SK-N-DZ (cell line): Measurements from ENCODE around the gene UBE4B.
"Not testable (repeated sequence)": the region's sequence is repeated elsewhere in the genome, so short reads cannot be mapped to it uniquely, and the experiment has no call there.

ENCODE experiments used
- DNase-seq: peaks from one replicate; pipeline ENCODE4 v3.0.0-alpha.2; 2015; ENCODE audit warnings: low spot score

Gene UBE4B

DNA sequence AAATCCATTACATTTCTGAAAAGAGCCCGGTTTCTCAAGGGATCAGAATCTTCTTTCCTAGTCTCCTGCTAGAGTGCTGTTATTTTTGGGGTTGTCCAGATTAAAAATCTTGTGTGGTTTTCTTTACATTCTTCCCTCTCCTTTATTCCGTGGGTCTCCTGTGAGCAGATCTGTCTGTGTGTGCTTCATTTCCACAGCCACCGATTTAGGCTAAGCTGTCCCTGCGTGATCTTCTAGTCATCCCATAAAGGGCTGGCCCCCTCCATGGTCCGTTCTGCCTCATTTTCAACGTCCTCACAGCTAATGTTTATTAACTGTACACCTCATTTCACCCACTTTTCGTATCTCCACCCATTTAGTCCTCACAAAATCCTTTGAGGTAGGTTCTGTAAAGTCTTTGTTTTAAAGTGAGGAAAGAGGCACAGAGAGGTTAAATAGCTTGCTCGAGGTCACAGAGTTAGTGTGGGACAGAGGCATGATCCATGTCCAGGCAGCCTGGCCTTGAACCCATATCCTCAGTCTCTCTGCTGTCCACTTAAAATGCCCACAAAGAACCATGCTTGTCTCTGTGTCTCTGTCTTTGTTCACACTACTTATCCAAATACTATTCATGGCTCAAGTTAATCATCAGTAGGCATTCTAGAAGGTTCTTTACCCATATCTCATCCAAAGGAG is 139.4 kb downstream of the UBE4B start:
- DNase-seq: no peak

DNA sequence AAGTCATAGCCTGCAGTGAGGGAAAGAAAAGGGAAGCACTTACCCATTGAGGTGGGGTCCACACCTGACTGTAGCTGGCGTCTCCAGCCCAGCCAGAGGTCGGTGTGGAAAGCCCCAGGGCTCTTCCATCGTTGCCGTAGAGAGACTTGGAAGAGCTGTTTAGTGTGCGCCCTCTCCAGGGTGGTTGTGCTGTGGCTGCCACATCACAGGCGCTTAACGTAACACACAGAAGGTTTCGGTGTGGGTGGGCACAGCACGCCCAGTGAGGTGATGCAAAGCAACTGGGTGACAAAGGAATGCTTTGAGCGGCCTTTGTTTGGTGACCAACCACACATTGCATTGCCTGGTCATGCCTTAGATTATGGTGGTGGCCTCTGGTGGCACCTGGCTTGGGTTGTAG is 140.8 kb downstream of the UBE4B start:
- DNase-seq: no peak

DNA sequence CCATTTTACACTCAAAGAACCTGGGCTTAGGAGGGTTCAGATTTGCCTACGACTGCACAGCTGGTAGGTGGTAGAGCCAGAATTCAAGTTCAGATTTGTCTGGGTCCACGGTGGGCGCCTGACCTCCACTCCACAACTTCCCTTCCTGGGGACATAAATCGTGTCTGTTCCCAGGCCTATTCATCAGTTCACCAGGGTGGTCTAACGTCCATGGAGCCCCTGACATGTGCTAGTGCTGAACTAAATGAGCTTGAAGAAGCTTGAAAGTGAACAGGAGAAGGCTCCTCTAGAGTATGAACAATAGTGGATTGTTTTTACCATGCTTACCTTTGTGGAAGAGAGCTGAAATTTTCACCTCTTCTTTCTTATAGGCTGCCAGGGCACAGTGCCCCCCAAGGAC is 145.1 kb downstream of the UBE4B start:
- DNase-seq: no peak

DNA sequence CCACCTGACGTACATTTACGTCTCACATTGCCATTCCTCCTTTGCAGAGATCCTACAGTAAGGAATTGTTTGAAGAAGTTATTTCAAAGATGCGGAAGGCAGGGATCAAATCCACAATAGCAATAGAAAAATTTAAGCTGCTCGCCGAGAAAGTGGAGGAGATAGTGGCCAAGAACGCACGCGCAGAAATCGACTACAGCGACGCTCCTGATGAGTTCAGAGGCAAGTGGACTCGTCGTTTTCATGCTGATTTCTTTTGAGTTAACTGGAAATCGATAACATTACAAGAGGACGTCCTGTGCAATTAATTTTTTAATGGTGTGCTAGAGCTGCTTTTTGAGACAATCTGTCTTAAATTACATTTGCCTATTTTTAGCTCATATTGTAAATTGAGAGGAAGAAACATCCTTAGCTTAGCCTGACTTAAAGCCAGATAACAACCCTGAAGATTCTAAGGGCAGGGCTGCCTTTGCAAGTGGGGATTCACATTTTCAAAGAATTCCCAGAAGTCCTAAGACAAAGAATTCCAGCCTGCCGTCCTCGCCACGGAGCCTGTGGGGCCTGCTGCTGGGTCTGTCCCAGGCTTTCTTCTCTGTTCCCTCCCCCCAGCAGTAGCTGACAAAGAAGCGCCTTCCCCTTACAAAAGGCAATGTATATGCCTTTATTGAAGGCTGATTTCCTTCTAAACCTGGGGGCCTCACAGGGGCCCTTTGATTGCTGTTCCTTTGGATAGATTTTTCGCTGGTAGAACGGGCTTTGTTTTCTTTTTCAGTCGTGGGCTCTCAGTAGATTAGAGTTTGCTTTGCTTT is 146.0 kb downstream of the UBE4B start:
- DNase-seq: no peak

DNA sequence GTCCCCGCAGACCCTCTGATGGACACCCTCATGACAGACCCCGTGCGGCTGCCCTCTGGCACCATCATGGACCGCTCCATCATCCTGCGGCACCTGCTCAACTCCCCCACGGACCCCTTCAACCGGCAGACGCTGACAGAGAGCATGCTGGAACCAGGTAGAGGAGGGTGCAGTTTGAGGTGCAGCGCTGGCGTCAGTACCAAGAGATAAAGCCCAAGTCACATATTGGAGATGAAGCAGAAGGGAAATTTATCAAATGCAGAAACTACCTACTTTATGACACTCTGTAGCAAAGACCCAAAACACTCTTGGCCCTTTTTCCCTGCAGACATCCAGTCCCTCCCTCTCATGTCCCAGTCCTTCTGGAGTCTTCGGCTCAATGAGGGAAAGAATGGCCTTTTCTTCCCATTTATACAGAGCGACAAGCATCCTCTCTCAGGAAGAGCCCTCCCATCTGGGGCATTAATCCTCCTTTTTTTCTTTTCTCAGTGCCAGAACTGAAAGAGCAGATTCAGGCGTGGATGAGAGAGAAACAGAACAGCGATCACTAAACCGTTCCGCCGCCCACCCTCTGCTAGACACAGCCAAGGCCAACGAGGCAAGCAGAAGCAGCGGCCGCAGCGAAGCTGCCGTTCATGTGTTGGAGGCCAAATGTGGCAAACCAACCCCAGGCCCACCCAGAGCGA is 146.8 kb downstream of the UBE4B start:
- no peak for DNase-seq

DNA sequence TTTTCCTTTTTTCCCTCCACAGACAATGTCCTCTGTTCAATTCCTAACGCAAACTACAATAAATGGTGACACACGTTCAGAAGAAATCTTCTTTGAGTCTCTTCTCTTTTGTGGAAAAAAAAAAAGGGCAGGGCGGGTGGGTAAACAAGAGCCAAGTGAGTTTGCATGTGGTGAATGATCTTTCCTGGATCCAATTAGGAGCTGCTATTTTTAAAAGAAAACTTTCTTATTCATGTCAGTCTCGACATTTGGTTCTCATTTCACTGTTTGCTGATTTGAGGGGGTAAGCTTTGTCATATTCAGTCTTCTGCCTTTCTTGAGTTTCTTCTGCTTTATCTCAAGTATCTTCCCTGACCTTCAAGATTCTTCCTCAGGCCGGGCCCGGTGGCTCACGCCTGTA is 148.4 kb downstream of the UBE4B start:
- no peak for DNase-seq

DNA sequence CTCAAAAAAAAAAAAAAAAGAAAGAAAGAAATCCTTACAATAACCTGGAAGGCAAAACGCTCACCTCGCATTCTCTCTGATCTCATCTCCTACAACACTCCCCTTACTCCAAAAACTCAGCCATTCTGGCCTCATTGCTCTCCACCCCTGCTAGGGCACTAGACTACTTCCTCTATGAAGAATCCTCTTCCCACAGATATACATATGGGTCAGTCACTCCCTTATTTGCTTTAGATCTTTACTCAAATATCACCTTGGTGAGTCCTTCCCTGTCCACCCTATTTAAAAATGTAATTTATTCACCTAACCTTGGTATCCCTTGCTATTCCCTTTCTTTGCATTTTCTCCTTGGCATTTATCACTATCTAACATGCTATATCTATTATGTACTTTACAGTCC is 153.0 kb downstream of the UBE4B start:
- no peak for DNase-seq

DNA sequence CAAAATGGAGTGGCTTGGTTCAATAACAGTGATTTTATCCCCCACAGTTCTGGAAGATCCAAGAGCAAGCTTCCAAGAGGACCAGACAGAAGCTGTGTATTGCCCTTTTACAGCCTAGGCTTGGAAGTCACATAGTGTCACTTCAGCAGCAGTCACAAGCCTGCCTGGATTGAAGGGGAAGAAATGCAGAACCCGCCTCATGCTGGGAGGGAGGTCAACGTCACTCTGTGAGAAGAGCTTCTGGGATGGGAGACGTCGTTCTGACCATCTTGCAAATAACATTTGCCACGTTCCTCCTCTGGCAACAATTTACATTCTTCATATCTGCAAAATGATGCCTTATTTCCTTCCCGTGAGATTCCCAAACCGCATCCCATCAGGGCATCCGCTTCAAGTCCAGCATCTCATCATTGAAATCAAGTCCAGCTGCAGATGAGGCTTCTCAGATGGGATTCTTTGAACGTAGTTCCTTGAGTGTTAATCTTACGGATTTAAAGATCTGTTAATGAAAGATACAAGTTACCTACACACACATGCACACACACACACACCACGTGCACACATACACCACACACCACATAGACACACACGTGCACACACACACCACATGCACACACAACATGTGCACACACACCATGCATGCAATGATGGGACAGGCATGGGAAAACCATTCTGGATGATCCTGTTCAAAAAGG is 153.7 kb downstream of the UBE4B start:
- DNase-seq: no peak

DNA sequence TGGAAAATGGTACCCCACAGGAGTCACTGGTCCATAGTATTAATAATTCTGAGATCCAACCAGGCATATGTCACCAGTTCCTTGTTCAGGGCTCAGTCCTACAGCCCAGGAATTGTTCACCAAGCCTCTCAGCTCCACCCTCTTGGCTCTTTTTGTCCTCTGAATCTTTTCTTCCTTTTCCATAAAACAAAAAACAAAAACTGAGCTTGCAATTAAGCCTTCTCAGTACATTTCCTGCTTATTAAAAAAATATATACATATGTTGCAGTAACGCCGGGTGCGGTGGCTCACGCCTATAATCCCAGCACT is 154.2 kb downstream of the UBE4B start:
- DNase-seq: no peak

DNA sequence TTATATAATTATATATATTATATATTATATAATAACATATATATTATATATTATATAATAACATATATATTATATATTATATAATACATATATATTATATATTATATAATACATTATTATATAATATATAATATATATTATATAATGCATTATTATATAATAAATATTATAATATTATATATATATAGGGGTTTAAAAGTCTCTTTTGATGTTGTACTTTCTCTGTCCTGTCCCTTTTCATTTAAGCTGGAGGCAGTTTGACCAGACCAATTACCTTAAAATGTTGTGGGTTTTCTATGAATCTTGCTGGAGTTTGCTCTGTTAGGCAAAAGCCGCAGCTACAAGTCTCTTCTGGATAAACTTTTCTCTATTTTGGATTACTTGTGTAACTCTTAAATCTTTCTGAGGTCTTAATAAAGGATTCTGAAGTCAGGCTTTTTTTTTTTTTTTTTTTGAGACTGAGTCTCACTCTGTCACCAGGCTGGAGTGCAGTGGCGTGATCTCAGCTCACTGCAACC is 155.4 kb downstream of the UBE4B start:
- no peak for DNase-seq

DNA sequence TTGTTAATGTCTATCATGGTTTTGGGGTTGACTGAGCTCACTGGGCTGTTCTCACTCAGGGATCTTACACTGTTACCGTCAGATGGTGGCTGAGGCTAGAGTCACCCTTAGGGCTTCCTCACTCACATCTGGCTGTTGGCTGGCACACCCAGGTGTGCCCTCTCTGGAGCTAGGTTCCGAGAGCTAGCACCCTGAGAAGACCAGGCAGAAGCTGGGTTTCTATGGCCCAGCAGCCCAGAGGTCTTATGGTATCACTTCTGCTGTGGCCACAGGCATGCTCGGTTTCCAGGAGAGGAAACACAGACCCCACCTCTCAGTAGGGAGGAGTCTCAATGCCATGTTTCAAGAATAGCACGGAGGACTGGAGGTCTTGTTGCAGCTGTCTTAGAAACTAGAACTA is 156.9 kb downstream of the UBE4B start:
- DNase-seq: no peak

DNA sequence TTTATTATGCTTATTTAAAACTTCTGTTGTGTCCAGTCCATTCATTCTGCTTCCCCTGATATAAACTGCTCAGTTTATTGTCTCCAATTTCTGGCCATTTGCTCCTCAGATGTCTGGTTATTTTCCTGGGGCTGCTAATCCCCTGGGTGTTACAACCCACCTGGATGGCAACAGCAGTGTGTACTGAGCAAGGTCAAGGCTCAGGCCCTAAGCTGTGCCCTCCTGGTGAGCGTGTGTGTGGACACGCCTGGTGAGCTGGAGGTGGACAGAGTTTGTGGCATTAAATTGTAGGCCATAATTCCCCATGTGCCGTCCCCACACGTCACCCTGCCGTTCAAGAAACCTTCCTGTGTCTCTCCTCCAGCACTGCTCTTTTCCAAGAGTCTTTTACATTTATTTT is 159.5 kb downstream of the UBE4B start:
- DNase-seq: no peak

DNA sequence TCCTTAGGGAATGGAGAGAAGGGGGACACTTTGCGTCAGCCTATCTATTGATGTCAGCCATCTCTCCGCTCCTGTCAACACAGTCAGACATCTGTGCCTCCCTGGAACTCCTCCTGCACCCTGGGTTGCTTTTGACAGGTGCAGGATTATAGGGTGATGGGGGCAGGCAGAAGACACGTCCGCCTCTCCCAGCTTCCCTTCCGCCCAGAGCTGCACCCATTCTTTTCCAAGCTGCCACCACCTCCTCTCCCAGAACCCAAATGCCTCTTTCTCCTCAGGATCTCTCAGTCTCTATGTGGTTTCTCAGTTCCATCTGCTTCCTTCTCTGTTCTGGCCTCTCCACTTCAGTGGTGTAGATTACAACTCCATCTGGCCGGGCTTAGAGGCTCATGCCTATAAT is 160.5 kb downstream of the UBE4B start:
- DNase-seq: no peak

DNA sequence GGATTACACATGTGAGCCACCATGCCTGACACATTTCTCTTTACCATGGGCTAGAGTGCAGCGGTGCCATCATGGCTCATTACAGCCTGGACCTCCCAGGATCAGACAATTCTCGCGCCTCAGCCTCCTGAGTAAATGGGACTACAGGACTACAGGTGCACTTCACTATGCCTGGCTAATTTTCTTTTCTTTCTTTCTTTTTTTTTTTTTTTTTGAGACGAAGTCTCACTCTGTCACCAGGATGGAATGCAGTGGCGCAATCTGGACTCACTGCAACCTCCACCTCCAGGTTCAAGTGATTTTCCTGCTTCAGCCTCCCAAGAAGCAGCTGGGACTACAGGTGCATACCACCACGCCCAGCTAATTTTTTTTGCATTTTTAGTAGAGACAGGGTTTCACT is 162.8 kb downstream of the UBE4B start:
- DNase-seq: no peak

DNA sequence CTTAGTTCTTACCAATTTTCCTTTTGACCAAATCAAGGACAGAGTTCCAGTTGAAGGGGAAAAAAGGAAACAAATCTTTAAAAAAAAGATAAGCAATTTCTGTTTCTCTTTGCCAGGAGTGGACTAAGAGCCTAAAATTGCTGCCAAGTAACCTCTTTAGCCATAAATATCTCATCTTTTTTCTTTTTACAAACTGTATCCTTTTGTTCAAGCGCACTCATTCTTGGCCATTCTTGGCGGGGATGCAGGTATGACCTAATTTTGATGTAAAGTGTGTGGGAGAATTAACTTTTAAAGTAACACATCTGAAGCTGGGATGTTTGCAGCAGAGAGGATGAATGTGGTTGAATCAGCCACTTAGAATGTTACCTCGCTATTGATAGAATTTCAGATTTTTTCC is 164.2 kb downstream of the UBE4B start:
- no peak for DNase-seq

DNA sequence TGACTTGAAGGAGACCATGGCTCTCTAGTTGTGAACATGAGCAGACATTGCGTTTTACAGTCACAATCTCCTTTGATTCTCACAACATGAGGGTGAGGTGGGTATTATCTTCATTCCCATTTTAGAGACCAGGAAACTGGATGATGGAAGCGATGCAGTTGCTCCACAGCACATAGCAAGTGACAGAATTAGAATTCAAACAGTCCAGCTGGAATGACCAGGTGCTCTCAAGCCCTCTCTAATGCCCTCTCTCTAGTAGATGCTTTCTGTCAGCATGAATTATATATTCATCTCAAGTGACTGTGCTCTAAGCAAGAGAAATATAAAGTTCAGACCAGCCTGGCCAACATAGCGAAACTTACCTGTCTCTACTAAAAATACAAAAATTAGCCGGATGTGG is 167.9 kb downstream of the UBE4B start:
- DNase-seq: no peak

DNA sequence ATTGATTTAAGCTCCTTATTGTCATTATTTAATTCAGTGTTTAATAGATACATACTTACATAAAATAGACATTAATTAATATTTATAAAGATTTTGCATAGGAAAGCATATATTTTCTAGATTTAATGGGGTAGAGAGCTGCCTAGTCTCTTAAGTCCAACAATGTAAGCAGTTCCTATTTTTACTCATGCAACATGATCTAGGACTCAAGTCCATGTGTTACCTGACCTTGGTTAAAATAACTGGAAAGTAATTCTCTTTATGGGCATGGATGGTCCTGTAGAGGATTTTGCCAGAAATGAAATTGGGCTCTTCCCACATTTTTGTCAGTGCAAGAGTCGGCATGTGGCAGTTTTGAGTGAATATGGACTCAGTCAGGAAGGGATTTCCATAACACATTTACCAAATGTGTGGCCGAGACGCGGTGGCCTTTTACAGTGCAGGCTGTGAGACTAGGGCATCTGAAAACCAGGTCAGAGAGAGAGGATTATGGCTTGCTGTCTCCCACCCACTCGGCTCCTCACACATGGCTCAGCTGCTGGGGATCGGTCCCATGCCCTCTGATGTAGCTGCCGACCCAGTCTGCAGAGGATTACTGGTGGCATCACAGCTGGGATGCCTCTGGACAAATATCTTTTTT is 171.4 kb downstream of the UBE4B start:
- no peak for DNase-seq

DNA sequence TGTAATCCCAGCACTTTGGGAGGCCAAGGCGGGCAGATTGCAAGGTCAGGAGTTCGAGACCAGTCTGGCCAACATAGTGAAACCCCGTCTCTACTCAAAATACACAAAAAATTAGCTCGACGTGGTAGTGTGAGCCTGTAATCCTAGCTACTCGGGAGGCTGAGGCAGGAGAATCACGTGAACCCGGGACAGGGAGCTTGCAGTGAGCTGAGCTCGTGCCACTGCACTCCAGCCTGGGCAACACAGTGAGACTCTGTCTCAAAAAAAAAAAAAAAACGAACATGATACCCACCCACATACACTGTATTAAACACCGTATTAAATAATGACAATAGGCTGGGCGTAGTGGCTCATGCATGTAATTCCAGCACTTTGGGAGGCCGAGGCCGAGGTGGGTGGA is 172.4 kb downstream of the UBE4B start:
- not testable (repeated sequence) for DNase-seq

DNA sequence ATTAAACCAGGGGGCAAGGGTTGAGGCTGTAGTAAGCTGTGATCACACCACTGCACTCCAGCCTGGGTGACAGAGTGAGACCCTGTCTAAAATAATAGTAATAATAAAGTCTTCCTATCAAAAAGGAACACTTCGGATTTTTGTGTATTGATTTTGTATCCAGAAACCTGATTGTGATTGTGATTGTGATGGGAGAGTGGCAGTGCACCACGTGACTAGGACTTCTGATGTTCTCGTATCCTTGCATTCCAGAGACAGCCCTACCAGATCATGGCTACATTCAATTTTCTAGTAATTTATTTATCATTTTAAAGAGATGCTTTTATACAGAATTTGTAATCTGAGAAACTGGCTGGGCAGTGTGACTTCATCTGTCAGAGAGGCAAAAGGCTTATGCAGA is 175.1 kb downstream of the UBE4B start:
- no peak for DNase-seq

DNA sequence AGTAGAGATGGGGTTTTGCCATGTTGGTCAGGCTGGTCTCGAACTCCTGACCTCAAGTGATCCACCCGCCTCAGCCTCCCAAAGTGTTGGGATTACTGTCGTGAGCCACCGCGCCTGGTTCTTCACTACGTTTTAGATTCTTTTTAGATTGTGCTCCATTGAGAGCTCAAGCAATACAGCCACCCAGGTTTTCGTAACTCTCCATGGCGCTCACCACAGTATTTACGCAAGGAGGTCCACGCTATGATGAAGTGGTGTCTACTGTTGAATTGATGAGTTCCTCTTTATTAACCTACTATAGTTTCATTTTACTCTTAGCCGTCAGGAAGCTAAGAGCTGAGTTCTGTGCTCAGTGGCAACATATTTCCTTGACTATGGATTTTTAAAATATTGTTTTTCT is 175.8 kb downstream of the UBE4B start:
- no peak for DNase-seq

DNA sequence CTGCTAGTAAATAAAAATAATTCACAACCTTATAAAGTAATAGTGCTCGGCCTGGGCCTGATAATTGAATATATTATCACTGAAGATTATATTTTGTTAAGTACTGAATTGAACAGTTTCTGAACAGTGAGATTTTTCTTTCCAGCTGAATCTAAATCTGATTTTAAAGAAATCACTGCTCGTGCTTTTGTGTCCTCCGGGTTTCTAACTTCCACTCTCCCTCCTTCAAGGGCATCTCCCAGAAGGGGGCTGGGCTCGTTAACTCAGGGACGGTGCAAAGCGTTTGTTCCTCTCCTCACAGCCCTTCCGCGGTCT is 176.8 kb downstream of the UBE4B start:
- no peak for DNase-seq
